K562 (cell line): Measurements from ENCODE around the gene SFTPA2. TPM values are rescaled to one million over a fixed set of nuclear protein-coding genes. Genes with fewer than 3 reads are reported as not detected.

Experiments
- polyA plus RNA-seq, 8 experiments: library from polyadenylated mRNA; depleted of rRNA in 4 of 8; stranded (reverse) in 5 of 8; unstranded in 3 of 8; fragments of >200 nt; fragmentation: Nextera tagmentation in 2 of 8; fragmentation: Illumina TruSeq in 1 of 8; extraction: Ambion mirVana in 2 of 8; extraction: Trizol in 1 of 8; gene quantifications; 2 replicates each; pipeline versions ENCODE4 v1.2.1 to v1.2.3, GENCODE V29; 2011 to 2014; ENCODE audit warnings: inconsistent platforms in 1 of 8, missing spikeins in 1 of 8
- small RNA-seq: library from RNA; depleted of rRNA; stranded (forward); fragments of <200 nt; gene quantifications from one replicate; pipeline ENCODE3, GENCODE V24; 2014
- total RNA-seq, 7 experiments: library from RNA; depleted of rRNA in 6 of 7; stranded (reverse); fragments of >200 nt in 6 of 7; fragmentation: Illumina TruSeq in 2 of 7; extraction: Trizol in 2 of 7; gene quantifications; 2 replicates each; pipeline versions ENCODE4 v1.2.1 to v1.2.3, GENCODE V29; 2011 to 2021; ENCODE audit warnings: low replicate concordance in 1 of 7

Gene SFTPA2
- total and polyA plus RNA-seq, 9 of the 15 experiments (the other 6 are each of a cell fraction or from before 2014, with no cell fraction given): 4.1 TPM; not detected in 8

Small RNA genes within 50 kb of the gene (small RNA-seq; reads per million reads assigned to genes)
- gene BX248123.2 (not detected), gene RPS12P18 (not detected)

Other genes starting within 250 kb of the SFTPA2 start
- 53.4 and 69.8 TPM in 2 replicates for gene PPIF, start 212.9 kb downstream of the SFTPA2 start, total RNA-seq (2014; rRNA removed)
- 97.7 and 108 TPM in 2 replicates for gene PPIF, start 212.9 kb downstream of the SFTPA2 start, total RNA-seq (2014; rRNA removed; fragmentation: Illumina TruSeq; extraction: Trizol)
- 117 and 119 TPM in 2 replicates for gene PPIF, start 212.9 kb downstream of the SFTPA2 start, total RNA-seq (2015; rRNA removed; fragmentation: Illumina TruSeq; extraction: Trizol)
- gene PPIF, start 212.9 kb downstream of the SFTPA2 start, total RNA-seq (2021): 235 and 239 TPM in 2 replicates
- gene PPIF, start 212.9 kb downstream of the SFTPA2 start, polyA plus RNA-seq (2011; rRNA removed): 148 and 175 TPM in 2 replicates
- 250 and 287 TPM in 2 replicates for gene PPIF, start 212.9 kb downstream of the SFTPA2 start, polyA plus RNA-seq (2014; fragmentation: Illumina TruSeq; extraction: Trizol)
- 10 to 100 TPM; 40.9 to 51.1 TPM for gene PPIF, start 212.9 kb downstream of the SFTPA2 start, polyA plus RNA-seq (2014; fragmentation: Nextera tagmentation; extraction: Ambion mirVana)
- gene PPIF, start 212.9 kb downstream of the SFTPA2 start, polyA plus RNA-seq (2014; rRNA removed): 154 and 168 TPM in 2 replicates
- gene ZCCHC24, start 114.8 kb downstream of the SFTPA2 start, total RNA-seq (2014; rRNA removed): 3.6 and 4.9 TPM in 2 replicates
- 3.9 and 4.0 TPM in 2 replicates for gene ZCCHC24, start 114.8 kb downstream of the SFTPA2 start, total RNA-seq (2014; rRNA removed; fragmentation: Illumina TruSeq; extraction: Trizol)
- 5.5 and 5.7 TPM in 2 replicates for gene ZCCHC24, start 114.8 kb downstream of the SFTPA2 start, total RNA-seq (2015; rRNA removed; fragmentation: Illumina TruSeq; extraction: Trizol)
- gene ZCCHC24, start 114.8 kb downstream of the SFTPA2 start, total RNA-seq (2021): 11.0 and 11.5 TPM in 2 replicates
- 4.6 and 5.0 TPM in 2 replicates for gene ZCCHC24, start 114.8 kb downstream of the SFTPA2 start, polyA plus RNA-seq (2011; rRNA removed)
- 7.0 and 7.6 TPM in 2 replicates for gene ZCCHC24, start 114.8 kb downstream of the SFTPA2 start, polyA plus RNA-seq (2014; fragmentation: Illumina TruSeq; extraction: Trizol)
- gene ZCCHC24, start 114.8 kb downstream of the SFTPA2 start, polyA plus RNA-seq (2014; fragmentation: Nextera tagmentation; extraction: Ambion mirVana): under 1 TPM; 0.84 to 0.86 TPM
- 5.1 and 6.0 TPM in 2 replicates for gene ZCCHC24, start 114.8 kb downstream of the SFTPA2 start, polyA plus RNA-seq (2014; rRNA removed)
- 0.65 and 0.68 TPM in 2 replicates for gene EIF5AL1, start 47.9 kb downstream of the SFTPA2 start, total RNA-seq (2014; rRNA removed)
- gene EIF5AL1, start 47.9 kb downstream of the SFTPA2 start, total RNA-seq (2014; rRNA removed; fragmentation: Illumina TruSeq; extraction: Trizol): 0.80 and 0.83 TPM in 2 replicates
- 0.18 and 0.30 TPM in 2 replicates for gene EIF5AL1, start 47.9 kb downstream of the SFTPA2 start, total RNA-seq (2015; rRNA removed; fragmentation: Illumina TruSeq; extraction: Trizol)
- 0.27 and 0.31 TPM in 2 replicates for gene EIF5AL1, start 47.9 kb downstream of the SFTPA2 start, total RNA-seq (2021)
- gene EIF5AL1, start 47.9 kb downstream of the SFTPA2 start, polyA plus RNA-seq (2011; rRNA removed): 1.6 and 1.8 TPM in 2 replicates
- 3.2 and 3.4 TPM in 2 replicates for gene EIF5AL1, start 47.9 kb downstream of the SFTPA2 start, polyA plus RNA-seq (2014; fragmentation: Illumina TruSeq; extraction: Trizol)
- gene EIF5AL1, start 47.9 kb downstream of the SFTPA2 start, polyA plus RNA-seq (2014; fragmentation: Nextera tagmentation; extraction: Ambion mirVana): under 1 TPM in 1 of 2 experiments, not detected in 1; 0.03 TPM
- gene EIF5AL1, start 47.9 kb downstream of the SFTPA2 start, polyA plus RNA-seq (2014; rRNA removed): 0.37 and 0.43 TPM in 2 replicates
- gene SFTPA1, start 50.5 kb upstream of the SFTPA2 start, total RNA-seq (2014; rRNA removed): 0.08 TPM in 1 of 2 replicates, not detected in the other
- not detected in 2 replicates for gene SFTPA1, start 50.5 kb upstream of the SFTPA2 start, total RNA-seq (2014; rRNA removed; fragmentation: Illumina TruSeq; extraction: Trizol)
- gene SFTPA1, start 50.5 kb upstream of the SFTPA2 start, total RNA-seq (2015; rRNA removed; fragmentation: Illumina TruSeq; extraction: Trizol): not detected in 2 replicates
- gene SFTPA1, start 50.5 kb upstream of the SFTPA2 start, total RNA-seq (2021): 3.5 and 5.2 TPM in 2 replicates
- gene SFTPA1, start 50.5 kb upstream of the SFTPA2 start, polyA plus RNA-seq (2011; rRNA removed): 0.04 TPM in 1 of 2 replicates, not detected in the other
- gene SFTPA1, start 50.5 kb upstream of the SFTPA2 start, polyA plus RNA-seq (2014; fragmentation: Illumina TruSeq; extraction: Trizol): not detected in 2 replicates
- gene SFTPA1, start 50.5 kb upstream of the SFTPA2 start, polyA plus RNA-seq (2014; fragmentation: Nextera tagmentation; extraction: Ambion mirVana): under 1 TPM in 1 of 2 experiments, not detected in 1; 0.11 TPM
- gene SFTPA1, start 50.5 kb upstream of the SFTPA2 start, polyA plus RNA-seq (2014; rRNA removed): 0.05 TPM in 1 of 2 replicates, not detected in the other
- 2.5 and 3.3 TPM in 2 replicates for gene NUTM2B, start 142.8 kb upstream of the SFTPA2 start, total RNA-seq (2014; rRNA removed)
- gene NUTM2B, start 142.8 kb upstream of the SFTPA2 start, total RNA-seq (2014; rRNA removed; fragmentation: Illumina TruSeq; extraction: Trizol): 0.22 and 0.47 TPM in 2 replicates
- 0.80 and 0.87 TPM in 2 replicates for gene NUTM2B, start 142.8 kb upstream of the SFTPA2 start, total RNA-seq (2015; rRNA removed; fragmentation: Illumina TruSeq; extraction: Trizol)
- 1.4 and 2.3 TPM in 2 replicates for gene NUTM2B, start 142.8 kb upstream of the SFTPA2 start, total RNA-seq (2021)
- gene NUTM2B, start 142.8 kb upstream of the SFTPA2 start, polyA plus RNA-seq (2011; rRNA removed): 0.40 and 0.42 TPM in 2 replicates
- 0.79 and 1.3 TPM in 2 replicates for gene NUTM2B, start 142.8 kb upstream of the SFTPA2 start, polyA plus RNA-seq (2014; fragmentation: Illumina TruSeq; extraction: Trizol)
- not detected for gene NUTM2B, start 142.8 kb upstream of the SFTPA2 start, polyA plus RNA-seq (2014; fragmentation: Nextera tagmentation; extraction: Ambion mirVana)
- gene NUTM2B, start 142.8 kb upstream of the SFTPA2 start, polyA plus RNA-seq (2014; rRNA removed): 0.90 and 1.6 TPM in 2 replicates